ENCODE data around the gene SLC24A3.
"Not testable (repeated sequence)": the region's sequence is repeated elsewhere in the genome, so short reads cannot be mapped to it uniquely, and the experiment has no call there.

SLC24A3 gene

GRCh38 chr20:19603376-19603750, 390.9 kb downstream of the SLC24A3 start:
- no peak for DNase-seq

GRCh38 chr20:19605786-19606485, 393.5 kb downstream of the SLC24A3 start:
- DNase-seq: no peak

GRCh38 chr20:19609642-19610223, 397.3 kb downstream of the SLC24A3 start:
- no peak for DNase-seq

- DNase-seq: no peak
These were observed 403.2 kb downstream of the SLC24A3 start for GRCh38 chr20:19615629-19616028.

- no peak for DNase-seq
These were observed 403.6 kb downstream of the SLC24A3 start for GRCh38 chr20:19616081-19616480.

GRCh38 chr20:19616620-19617019, 404.2 kb downstream of the SLC24A3 start:
- DNase-seq: no peak

- DNase-seq: no peak
These were observed 404.8 kb downstream of the SLC24A3 start for GRCh38 chr20:19617256-19617655.

GRCh38 chr20:19618711-19619110, 406.3 kb downstream of the SLC24A3 start:
- DNase-seq: no peak

- no peak for DNase-seq
These were observed 407.5 kb downstream of the SLC24A3 start for GRCh38 chr20:19619904-19620430.

GRCh38 chr20:19620446-19620845, 408.0 kb downstream of the SLC24A3 start:
- DNase-seq: no peak

- no peak for DNase-seq
These were observed 408.6 kb downstream of the SLC24A3 start for GRCh38 chr20:19621072-19621471.

- no peak for DNase-seq
These were observed 412.0 kb downstream of the SLC24A3 start for GRCh38 chr20:19624221-19624965.

- no peak for DNase-seq
These were observed 413.0 kb downstream of the SLC24A3 start for GRCh38 chr20:19625426-19625825.

- DNase-seq: no peak
These were observed 414.5 kb downstream of the SLC24A3 start for GRCh38 chr20:19626896-19627295.

- peak; percentile 68 for DNase-seq
These were observed 416.2 kb downstream of the SLC24A3 start for GRCh38 chr20:19628570-19629134.

GRCh38 chr20:19631410-19631809, 419.0 kb downstream of the SLC24A3 start:
- DNase-seq: no peak

- DNase-seq: no peak
These were observed 421.5 kb downstream of the SLC24A3 start for GRCh38 chr20:19633985-19634384.

GRCh38 chr20:19639471-19640045, 427.1 kb downstream of the SLC24A3 start:
- not testable (repeated sequence) for DNase-seq

- DNase-seq: no peak
These were observed 430.4 kb downstream of the SLC24A3 start for GRCh38 chr20:19642860-19643259.

GRCh38 chr20:19644085-19644484, 431.6 kb downstream of the SLC24A3 start:
- DNase-seq: no peak

GRCh38 chr20:19646963-19647362, 434.5 kb downstream of the SLC24A3 start:
- no peak for DNase-seq

GRCh38 chr20:19648024-19648423, 435.6 kb downstream of the SLC24A3 start:
- DNase-seq: no peak

GRCh38 chr20:19649041-19649440, 436.6 kb downstream of the SLC24A3 start:
- DNase-seq: no peak
